Activated CD4-positive, alpha-beta T cell treated with anti-CD3 and anti-CD28 coated beads for 1 hour (primary cell): ENCODE results near the gene RELT.

Experiments
- DNase-seq: peaks from one replicate; pipeline ENCODE4 v3.0.0-alpha.2; 2020

Gene RELT

GRCh38 chr11:73393479-73394415, 17.5 kb downstream of the RELT start:
- peak; percentile 47 for DNase-seq

- DNase-seq, result no peak
Observed at GRCh38 chr11:73394416-73395296, 18.5 kb downstream of the RELT start.

GRCh38 chr11:73395297-73396208, 19.4 kb downstream of the RELT start:
- DNase-seq, result no peak

GRCh38 chr11:73396251-73396930, 20.2 kb downstream of the RELT start:
- no peak for DNase-seq

- DNase-seq, result no peak
Observed at GRCh38 chr11:73396985-73397384, 20.8 kb downstream of the RELT start.

- no peak for DNase-seq
Observed at GRCh38 chr11:73397468-73398131, 21.4 kb downstream of the RELT start.

- no peak for DNase-seq
Observed at GRCh38 chr11:73398132-73398526, 21.9 kb downstream of the RELT start.

- DNase-seq, result no peak
Observed at GRCh38 chr11:73398721-73399120, 22.5 kb downstream of the RELT start.

GRCh38 chr11:73399159-73399590, 23.0 kb downstream of the RELT start:
- DNase-seq, result no peak

- DNase-seq, result no peak
Observed at GRCh38 chr11:73399636-73400035, 23.4 kb downstream of the RELT start.

GRCh38 chr11:73400293-73400692, 24.1 kb downstream of the RELT start:
- no peak for DNase-seq

GRCh38 chr11:73401217-73401923, 25.2 kb downstream of the RELT start:
- no peak for DNase-seq

GRCh38 chr11:73401924-73402833, 26.0 kb downstream of the RELT start:
- no peak for DNase-seq

GRCh38 chr11:73402834-73403185, 26.6 kb downstream of the RELT start:
- no peak for DNase-seq

GRCh38 chr11:73403541-73403940, 27.3 kb downstream of the RELT start:
- no peak for DNase-seq

GRCh38 chr11:73404048-73404447, 27.8 kb downstream of the RELT start:
- DNase-seq, result no peak

GRCh38 chr11:73404506-73405145, 28.4 kb downstream of the RELT start:
- DNase-seq, result no peak

- no peak for DNase-seq
Observed at GRCh38 chr11:73405146-73405510, 28.9 kb downstream of the RELT start.

- no peak for DNase-seq
Observed at GRCh38 chr11:73406131-73406530, 29.9 kb downstream of the RELT start.
